Central memory CD8-positive, alpha-beta T cell (primary cell): ENCODE measurements around the gene ATP5F1B.

Source experiments
- ATAC-seq: fragments of 150-1000 bp; cut with Tn5 transposase; replicated peaks from 2 replicates; pipeline ENCODE4 v1.10.0; 2022; ENCODE audit warnings: mild to moderate bottlenecking, moderate FRiP score, moderate number of reproducible peaks; ENCODE audit not compliant: poor library complexity, severe bottlenecking; ENCODE audit errors: extremely low read depth
- DNase-seq, 2 donors: peaks; one replicate each; pipeline ENCODE4 v3.0.0; 2021; ENCODE audit warnings: low spot score in 2 of 2
- H3K27ac Mint-ChIP-seq: one replicate; pipeline ENCODE4 v1.8.0; 2022; ENCODE audit warnings: low read depth, mild to moderate bottlenecking, moderate library complexity, mixed read lengths
- H3K27me3 Mint-ChIP-seq: one replicate; pipeline ENCODE4 v1.8.0; 2022; ENCODE audit warnings: mixed read lengths
- H3K36me3 Mint-ChIP-seq: one replicate; pipeline ENCODE4 v1.8.0; 2022; ENCODE audit warnings: mild to moderate bottlenecking, moderate library complexity, mixed read lengths; ENCODE audit not compliant: insufficient read depth
- H3K4me1 Mint-ChIP-seq: one replicate; pipeline ENCODE4 v1.8.0; 2022; ENCODE audit warnings: mixed read lengths
- H3K4me3 Mint-ChIP-seq: one replicate; pipeline ENCODE4 v1.8.0; 2022; ENCODE audit warnings: mild to moderate bottlenecking, moderate library complexity, mixed read lengths
- H3K9me3 Mint-ChIP-seq: one replicate; pipeline ENCODE4 v1.8.0; 2022; ENCODE audit warnings: mixed read lengths

Gene ATP5F1B

DNA sequence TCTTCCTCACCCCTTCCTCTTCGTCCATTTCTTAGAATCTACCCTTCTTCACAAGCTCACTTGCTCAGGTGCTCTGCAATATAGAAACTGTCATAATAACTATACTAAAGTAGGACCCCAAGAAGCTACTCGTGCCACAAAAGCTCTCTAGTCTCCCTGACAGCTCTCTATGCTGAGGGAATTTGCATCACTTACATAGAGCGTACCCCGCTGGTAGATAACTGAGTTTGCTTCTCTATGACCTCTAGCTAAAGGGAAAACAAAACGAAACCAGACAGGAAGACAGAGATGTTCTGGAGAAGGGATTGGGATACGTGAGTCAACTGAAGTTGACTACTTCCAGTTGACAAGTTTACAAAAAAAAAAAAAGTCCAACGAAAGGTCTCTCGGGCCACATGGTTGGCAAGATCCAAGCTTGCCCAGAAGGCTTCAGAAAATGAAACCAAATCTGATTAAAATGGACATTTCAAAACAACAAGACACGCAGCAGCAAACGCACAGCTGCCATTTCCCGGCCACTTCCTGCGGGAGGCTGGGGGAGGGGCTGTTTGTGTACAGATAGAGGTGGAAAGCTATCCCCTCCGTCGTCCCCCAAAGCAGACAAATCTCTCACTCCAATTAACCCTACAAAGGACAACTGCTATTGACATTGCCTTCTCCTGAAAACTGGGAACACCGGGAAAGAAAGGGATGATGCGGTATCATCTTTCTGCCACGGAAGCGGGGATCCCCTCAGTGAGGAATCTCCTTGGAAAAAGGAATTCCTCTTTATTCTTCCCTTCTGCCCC lies 16.9 kb downstream of the ATP5F1B start:
- peak overlapping the region; percentile 89 for H3K27ac Mint-ChIP-seq
- H3K36me3 Mint-ChIP-seq, result peaks cover 26% of the 10 kb centered on the region
- H3K9me3 Mint-ChIP-seq, result no peaks in the 10 kb centered on the region
- peaks cover 69% of the 10 kb centered on the region for H3K4me1 Mint-ChIP-seq
- ATAC-seq (peak; percentile 61), DNase-seq (peak; percentile 49 to 69)
- H3K4me3 Mint-ChIP-seq, result peak overlapping the region; percentile 98
- H3K27me3 Mint-ChIP-seq, result no peaks in the 10 kb centered on the region

DNA sequence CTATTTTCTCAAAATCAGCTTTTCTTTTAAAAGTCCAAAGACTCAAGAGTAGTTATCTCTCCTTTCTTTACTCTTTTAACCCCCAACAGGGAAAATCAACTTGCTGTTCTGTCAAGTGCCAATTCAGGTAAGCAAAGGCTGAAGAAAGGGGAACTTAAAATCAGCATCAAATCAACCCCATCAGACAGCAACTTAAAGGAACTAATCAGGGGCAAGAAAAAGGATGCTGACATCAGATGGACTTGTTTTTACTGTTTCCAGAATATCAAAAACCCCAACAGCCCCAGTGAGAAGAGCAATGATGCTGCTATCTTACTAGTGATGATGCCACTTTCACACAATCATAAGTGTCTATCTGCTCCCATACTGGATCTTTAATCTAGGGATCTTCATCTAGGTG lies 19.1 kb downstream of the ATP5F1B start:
- H3K4me3 Mint-ChIP-seq, result peak overlapping the region; percentile 6
- H3K4me1 Mint-ChIP-seq, result peaks cover 64% of the 10 kb centered on the region
- no peak for DNase-seq
- no peaks in the 10 kb centered on the region for H3K9me3 Mint-ChIP-seq
- no peaks in the 10 kb centered on the region for H3K27me3 Mint-ChIP-seq
- H3K27ac Mint-ChIP-seq, result no peak overlapping the region
- H3K36me3 Mint-ChIP-seq, result peaks cover 33% of the 10 kb centered on the region
- no peak for ATAC-seq

DNA sequence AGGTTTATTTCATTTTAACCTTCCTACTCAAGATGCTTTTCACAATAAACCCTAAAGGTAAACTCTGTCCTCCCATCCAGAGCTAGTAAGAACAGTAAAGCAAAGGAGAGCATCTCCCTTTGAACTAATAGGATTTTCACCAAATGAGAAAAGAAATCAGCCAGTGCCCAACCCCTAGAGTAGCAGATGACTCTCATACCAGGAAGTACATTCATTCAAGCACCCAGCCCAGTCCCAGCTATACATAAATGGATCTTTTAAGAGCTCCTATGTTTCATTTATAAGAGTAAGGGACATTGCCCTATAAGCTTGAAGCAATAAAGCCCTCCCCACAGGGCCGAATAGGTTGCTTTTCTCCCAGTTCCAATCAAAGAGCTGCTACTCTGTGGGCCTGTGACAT lies 23.2 kb downstream of the ATP5F1B start:
- Mint-ChIP-seq H3K36me3 (peaks cover 39% of the 10 kb centered on the region), H3K27ac (no peak overlapping the region), H3K4me3 (no peak overlapping the region), H3K4me1 (peaks cover 55% of the 10 kb centered on the region), H3K27me3 (no peaks in the 10 kb centered on the region), H3K9me3 (no peaks in the 10 kb centered on the region)
- DNase-seq, result no peak
- no peak for ATAC-seq

DNA sequence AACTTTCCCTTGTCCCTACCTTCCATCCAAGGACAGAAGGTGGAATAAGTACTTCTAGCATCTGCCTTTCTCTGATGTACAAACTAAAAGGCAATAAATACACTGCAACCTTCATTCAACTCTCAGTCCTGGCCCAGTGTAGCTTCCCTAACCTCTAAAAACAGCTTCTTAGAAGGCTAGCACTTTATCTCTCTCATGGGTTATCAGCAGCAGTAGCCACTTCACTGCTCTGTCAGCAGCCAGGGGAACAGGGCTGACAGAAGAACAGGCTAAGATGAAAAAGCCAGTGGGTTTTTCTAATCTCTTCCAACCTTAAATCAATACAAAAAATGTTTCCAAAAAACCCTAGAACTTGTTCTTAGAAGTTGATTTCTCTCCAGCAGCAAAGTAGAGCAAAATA lies 28.9 kb downstream of the ATP5F1B start:
- Mint-ChIP-seq H3K9me3 (no peaks in the 10 kb centered on the region), H3K27ac (peak overlapping the region; percentile 57), H3K4me1 (peaks cover 34% of the 10 kb centered on the region), H3K27me3 (no peaks in the 10 kb centered on the region), H3K36me3 (peaks cover 59% of the 10 kb centered on the region), H3K4me3 (no peak overlapping the region)
- ATAC-seq, result no peak
- DNase-seq, result no peak

DNA sequence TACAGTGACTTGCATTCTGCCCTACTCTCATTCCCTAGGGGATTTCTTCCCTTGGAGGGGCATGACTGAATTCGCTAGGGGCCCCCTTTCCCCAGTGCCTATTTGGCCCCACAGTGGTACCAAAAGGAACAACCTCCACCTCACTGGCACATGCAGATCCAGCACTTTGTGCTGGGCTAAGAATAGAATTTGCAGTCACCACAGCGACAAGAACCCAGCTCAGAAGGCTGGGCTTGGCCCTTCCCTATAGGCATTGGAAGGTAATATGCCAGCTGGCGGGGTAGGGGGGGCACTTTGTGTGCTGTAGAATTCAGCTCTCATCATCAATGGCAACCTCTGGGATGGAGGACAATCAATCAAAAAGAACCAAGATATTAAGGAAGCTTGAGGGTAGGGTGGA lies 29.5 kb downstream of the ATP5F1B start:
- Mint-ChIP-seq H3K9me3 (no peaks in the 10 kb centered on the region), H3K27me3 (no peaks in the 10 kb centered on the region), H3K4me1 (peaks cover 34% of the 10 kb centered on the region), H3K4me3 (no peak overlapping the region), H3K36me3 (peaks cover 65% of the 10 kb centered on the region), H3K27ac (no peak overlapping the region)
- DNase-seq (no peak), ATAC-seq (no peak)

DNA sequence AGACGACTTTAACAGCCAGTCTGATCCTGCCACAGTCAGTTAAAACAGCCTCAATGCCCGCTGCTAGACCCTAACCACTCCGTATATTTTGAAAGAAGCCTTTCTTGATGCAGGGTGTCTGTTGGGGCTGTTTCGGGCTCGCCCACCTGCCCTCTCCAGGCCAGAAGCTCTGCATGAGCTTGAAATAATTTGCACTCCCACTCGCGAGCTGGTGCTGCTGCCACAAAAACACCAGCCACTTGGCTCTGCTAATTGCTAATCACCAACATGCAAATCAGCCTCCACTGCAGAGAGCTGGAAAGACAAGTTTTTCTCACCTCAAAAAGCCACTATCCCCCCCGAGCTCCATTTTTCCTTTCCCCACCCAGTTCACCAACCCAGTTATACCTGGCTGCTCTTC lies 31.2 kb downstream of the ATP5F1B start:
- DNase-seq (no peak), ATAC-seq (no peak)
- no peak overlapping the region for H3K4me3 Mint-ChIP-seq
- peaks cover 72% of the 10 kb centered on the region for H3K36me3 Mint-ChIP-seq
- H3K9me3 Mint-ChIP-seq, result no peaks in the 10 kb centered on the region
- no peaks in the 10 kb centered on the region for H3K27me3 Mint-ChIP-seq
- peaks cover 27% of the 10 kb centered on the region for H3K4me1 Mint-ChIP-seq
- no peak overlapping the region for H3K27ac Mint-ChIP-seq

DNA sequence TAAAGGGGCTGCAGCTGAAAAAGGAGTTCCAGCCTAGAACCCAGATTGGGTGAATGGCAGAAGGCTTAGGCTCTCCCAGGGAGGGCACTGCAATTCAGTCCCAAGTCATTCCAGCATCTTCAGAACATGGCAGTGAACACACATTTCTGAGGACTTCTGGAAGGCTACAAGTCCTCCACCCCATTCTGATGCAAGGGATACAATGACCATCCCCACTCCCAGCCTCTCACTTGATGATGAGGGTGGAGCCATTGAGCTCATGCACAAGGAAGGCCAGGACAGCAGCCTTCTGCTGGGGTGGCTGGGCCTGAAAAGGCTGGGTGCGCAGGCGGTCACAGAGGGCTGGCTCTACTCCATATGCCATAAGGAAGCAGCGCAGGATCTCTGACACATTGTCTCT lies 41.4 kb downstream of the ATP5F1B start:
- H3K4me3 Mint-ChIP-seq, result no peak overlapping the region
- DNase-seq (no peak), ATAC-seq (no peak)
- no peaks in the 10 kb centered on the region for H3K4me1 Mint-ChIP-seq
- H3K36me3 Mint-ChIP-seq, result peaks cover 86% of the 10 kb centered on the region
- H3K27me3 Mint-ChIP-seq, result no peaks in the 10 kb centered on the region
- H3K9me3 Mint-ChIP-seq, result no peaks in the 10 kb centered on the region
- no peak overlapping the region for H3K27ac Mint-ChIP-seq

DNA sequence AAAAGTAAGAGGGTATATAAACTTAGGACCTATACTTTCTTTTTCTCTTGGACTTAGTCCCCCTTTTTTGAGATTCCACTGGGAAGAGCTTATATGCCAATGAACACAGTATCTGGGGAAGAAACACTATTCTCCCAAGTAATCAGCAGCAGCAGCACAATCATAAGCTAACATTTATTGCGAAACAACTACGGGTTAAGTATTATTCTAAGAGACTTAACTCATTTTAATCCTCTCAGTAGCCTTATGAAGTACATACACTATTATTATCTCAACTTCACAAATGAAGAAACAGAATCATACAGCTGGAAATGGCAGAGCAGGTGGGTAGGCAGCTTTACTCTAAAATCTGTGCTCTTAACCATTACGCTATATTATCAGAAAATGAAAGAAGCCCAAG lies 43.5 kb downstream of the ATP5F1B start:
- no peaks in the 10 kb centered on the region for H3K4me1 Mint-ChIP-seq
- H3K4me3 Mint-ChIP-seq, result no peak overlapping the region
- no peak for ATAC-seq
- no peaks in the 10 kb centered on the region for H3K9me3 Mint-ChIP-seq
- DNase-seq, result no peak
- H3K27ac Mint-ChIP-seq, result no peak overlapping the region
- H3K27me3 Mint-ChIP-seq, result no peaks in the 10 kb centered on the region
- peaks cover 88% of the 10 kb centered on the region for H3K36me3 Mint-ChIP-seq

DNA sequence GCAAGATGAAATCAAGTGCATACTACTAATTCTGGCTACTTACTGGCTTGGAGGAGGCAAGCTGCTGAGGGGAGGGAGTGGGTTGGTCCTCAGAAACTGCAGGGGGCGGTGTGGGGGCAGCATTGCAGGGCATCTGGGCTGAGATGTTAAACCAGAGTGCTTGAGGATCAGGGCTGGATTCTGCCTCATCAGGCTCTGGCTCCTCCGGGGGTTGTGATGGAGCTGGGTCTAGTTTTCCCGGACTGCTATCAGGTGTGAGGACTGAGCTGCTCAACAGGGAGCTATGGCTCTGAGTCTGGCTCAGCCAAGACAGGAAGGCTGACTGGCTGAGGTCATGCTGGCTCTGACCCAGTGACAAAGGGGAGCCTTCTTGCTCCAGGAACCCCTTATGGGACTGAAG lies 44.3 kb downstream of the ATP5F1B start:
- Mint-ChIP-seq H3K36me3 (peaks cover 87% of the 10 kb centered on the region), H3K9me3 (no peaks in the 10 kb centered on the region), H3K27me3 (no peaks in the 10 kb centered on the region), H3K27ac (no peak overlapping the region), H3K4me1 (peaks cover 5% of the 10 kb centered on the region), H3K4me3 (no peak overlapping the region)
- ATAC-seq (peak; percentile 43), DNase-seq (no peak)

DNA sequence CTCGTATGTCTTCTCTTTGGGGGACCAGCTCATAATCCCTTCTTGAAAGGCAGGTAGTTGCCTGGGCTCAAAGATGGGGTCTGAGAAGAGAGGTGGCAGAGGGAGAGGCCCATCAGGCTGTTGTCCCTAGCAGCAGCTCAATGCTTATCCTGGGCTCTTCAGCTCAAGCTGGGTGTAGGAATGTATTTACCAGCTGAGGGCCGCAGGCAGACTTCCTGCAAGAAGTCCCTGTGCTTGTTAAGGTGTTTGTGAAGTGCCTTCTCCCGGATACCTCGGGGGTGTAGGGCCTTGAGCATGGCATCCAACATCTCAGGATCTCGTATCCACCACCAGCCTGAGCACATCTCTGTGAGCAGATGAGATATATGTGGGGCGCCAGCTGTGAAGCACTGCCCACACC lies 45.0 kb downstream of the ATP5F1B start:
- Mint-ChIP-seq H3K4me1 (peaks cover 5% of the 10 kb centered on the region), H3K27me3 (no peaks in the 10 kb centered on the region), H3K36me3 (peaks cover 81% of the 10 kb centered on the region), H3K4me3 (no peak overlapping the region), H3K27ac (no peak overlapping the region), H3K9me3 (no peaks in the 10 kb centered on the region)
- no peak for ATAC-seq
- DNase-seq, result no peak

DNA sequence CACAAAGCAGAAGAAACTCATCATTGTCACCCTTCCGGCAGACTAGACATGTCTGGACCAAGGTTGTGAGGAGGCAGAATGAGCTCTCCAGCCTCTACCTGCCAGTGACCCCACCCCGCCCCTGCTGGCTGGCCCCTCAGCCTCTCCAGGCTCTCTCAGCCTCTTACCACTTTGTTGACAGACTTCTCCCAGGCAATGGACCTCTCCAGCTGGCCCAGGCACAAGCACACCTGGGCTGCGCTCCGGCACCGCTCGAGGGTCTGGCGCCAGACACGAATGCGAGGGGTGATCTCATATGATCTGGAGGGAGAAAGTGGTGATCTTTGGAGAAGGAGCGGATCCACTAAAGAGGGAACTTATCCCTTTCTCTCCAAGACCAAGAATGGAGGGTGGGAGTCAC lies 46.0 kb downstream of the ATP5F1B start:
- Mint-ChIP-seq H3K4me3 (no peak overlapping the region), H3K9me3 (no peaks in the 10 kb centered on the region), H3K36me3 (peaks cover 74% of the 10 kb centered on the region), H3K27me3 (no peaks in the 10 kb centered on the region), H3K4me1 (peaks cover 5% of the 10 kb centered on the region), H3K27ac (no peak overlapping the region)
- DNase-seq, result no peak
- ATAC-seq, result no peak

DNA sequence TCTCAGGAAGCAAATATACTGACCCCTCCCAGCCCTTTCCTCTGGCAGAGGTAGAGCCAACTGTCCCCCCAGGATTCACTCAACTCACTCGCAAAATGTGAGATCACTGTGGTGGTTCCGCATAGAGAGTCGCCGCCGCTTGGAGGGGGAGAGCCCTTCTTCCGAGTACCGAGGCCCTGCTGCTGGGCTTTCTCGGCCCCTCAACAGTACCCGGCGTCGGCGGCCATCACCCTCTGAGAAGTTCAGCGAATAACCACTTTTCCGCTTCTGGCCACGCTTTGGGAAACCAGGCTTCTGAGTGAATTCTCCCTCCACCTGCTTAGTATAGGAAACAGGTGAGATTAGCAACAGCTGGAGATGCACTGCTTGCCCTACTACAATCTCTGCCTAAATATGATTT lies 46.7 kb downstream of the ATP5F1B start:
- Mint-ChIP-seq H3K36me3 (peaks cover 68% of the 10 kb centered on the region), H3K4me3 (no peak overlapping the region), H3K4me1 (peaks cover 6% of the 10 kb centered on the region), H3K27me3 (no peaks in the 10 kb centered on the region), H3K9me3 (no peaks in the 10 kb centered on the region), H3K27ac (no peak overlapping the region)
- ATAC-seq, result no peak
- DNase-seq, result no peak

DNA sequence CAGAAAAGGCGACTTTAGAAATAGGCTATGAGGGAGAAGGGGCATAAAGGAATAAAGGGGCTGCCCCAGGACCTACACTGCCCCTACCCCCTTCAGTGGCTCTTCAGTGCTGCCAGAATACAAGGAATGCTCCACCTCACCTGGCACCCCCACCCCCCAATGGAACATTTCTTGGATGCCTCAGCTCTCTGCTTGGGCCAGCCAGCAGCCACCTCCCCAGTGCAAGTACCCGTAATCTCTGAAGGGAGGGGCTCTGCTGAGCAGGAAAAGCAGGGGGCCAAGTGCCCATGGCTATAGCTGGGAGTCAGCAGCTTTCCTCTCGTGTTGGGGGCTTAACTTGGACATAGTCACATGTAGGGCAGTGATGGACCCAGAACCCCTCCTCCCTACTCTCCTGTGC lies 49.0 kb downstream of the ATP5F1B start:
- ATAC-seq (no peak), DNase-seq (no peak)
- Mint-ChIP-seq H3K4me1 (peaks cover 9% of the 10 kb centered on the region), H3K9me3 (no peaks in the 10 kb centered on the region), H3K4me3 (no peak overlapping the region), H3K27ac (no peak overlapping the region), H3K36me3 (peaks cover 50% of the 10 kb centered on the region), H3K27me3 (no peaks in the 10 kb centered on the region)
